Measurements from ENCODE around the gene PRIMA1.

The PRIMA1 gene

DNA sequence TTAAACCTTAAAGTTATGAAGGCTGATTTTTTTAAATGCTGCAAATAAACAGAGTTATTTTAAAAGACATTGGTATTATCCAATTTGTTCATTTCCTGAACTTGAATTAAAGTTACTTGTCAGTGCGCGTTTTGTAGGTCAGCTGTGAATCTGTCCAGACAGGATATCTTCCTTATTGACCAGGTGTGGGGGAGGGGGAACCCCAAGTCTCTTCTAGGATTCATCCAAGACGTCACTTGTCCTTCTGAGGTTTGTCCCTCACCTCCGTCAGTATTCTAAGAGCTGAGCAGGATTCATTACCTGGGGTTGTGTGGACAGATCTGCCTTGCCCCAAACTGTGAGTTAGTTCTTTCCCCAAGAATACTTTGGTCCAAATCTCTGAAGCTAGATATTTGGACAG, 8.8 kb upstream of the PRIMA1 start:
- ChIA-PET POLR2A (no interaction called here), CTCF (interaction anchor here (1.6 kb wide), 1 partner anchor 11 kb away, joined by 4 read pairs; no protein-coding TSS in a partner anchor)
- Histone ChIP-seq H3K4me1 (ENCODE audit: control extremely low read depth in 1 of 4, control insufficient read depth in 4 of 4, insufficient read depth in 4 of 4, low read length in 3 of 4) (no peaks in the 10 kb centered on the region), H3K4me3 (ENCODE audit: control insufficient read depth in 1 of 7, extremely low read depth in 1 of 7, insufficient read depth in 4 of 7, low read depth in 2 of 7, low read length in 6 of 7) (no peak overlapping the region), H3K27me3 (replicated peaks in 2 of 5; ENCODE audit: control insufficient read depth in 4 of 5, insufficient read depth in 5 of 5, low read length in 4 of 5) (peaks cover 0 to 36% (median 9%) of the 10 kb centered on the region in 5 experiments), H3K27ac (ENCODE audit: insufficient read depth in 1 of 2, low read depth in 1 of 2, low read length in 2 of 2, poor library complexity in 1 of 2, severe bottlenecking in 2 of 2) (no peak overlapping the region), H3K36me3 (ENCODE audit: control insufficient read depth in 4 of 4, insufficient read depth in 4 of 4, low read length in 3 of 4) (no peaks in the 10 kb centered on the region), H3K9me3 (ENCODE audit: control extremely low read depth in 1 of 5, control insufficient read depth in 4 of 5, insufficient read depth in 2 of 5, low read depth in 1 of 5, low read length in 4 of 5) (peaks cover 0 to 6% (median 0%) of the 10 kb centered on the region in 5 experiments)
- DNase-seq: no peak
- 78% methylated on average over 4 of the region's 4 CpGs for WGBS (ENCODE audit: insufficient coverage)

DNA sequence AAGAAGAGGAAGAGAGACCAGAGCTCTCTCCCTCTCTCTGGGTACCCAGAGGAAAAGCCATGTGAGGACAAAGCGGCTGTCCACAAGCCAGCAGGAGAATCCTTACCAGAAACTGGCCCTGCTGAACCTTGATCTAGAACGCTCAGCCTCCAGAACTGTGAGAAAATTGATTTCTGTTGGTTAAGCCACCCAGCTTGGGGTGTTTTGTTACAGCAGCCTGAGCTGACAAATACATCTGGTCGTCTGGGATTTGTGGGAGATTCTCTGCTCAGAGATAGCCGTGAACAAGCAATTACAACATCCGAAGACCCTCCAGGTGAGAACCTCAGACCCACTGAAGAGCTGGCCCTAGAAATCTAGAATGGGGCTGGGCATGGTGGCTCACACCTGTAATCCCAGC, 6.5 kb upstream of the PRIMA1 start:
- Histone ChIP-seq H3K4me1 (ENCODE audit: control extremely low read depth in 1 of 4, control insufficient read depth in 4 of 4, insufficient read depth in 4 of 4, low read length in 3 of 4) (no peaks in the 10 kb centered on the region), H3K27ac (ENCODE audit: insufficient read depth in 1 of 2, low read depth in 1 of 2, low read length in 2 of 2, poor library complexity in 1 of 2, severe bottlenecking in 2 of 2) (no peak overlapping the region), H3K9me3 (ENCODE audit: control extremely low read depth in 1 of 5, control insufficient read depth in 4 of 5, insufficient read depth in 2 of 5, low read depth in 1 of 5, low read length in 4 of 5) (peaks cover 0 to 9% (median 0%) of the 10 kb centered on the region in 5 experiments), H3K27me3 (replicated peaks in 2 of 5; ENCODE audit: control insufficient read depth in 4 of 5, insufficient read depth in 5 of 5, low read length in 4 of 5) (peaks cover 1 to 56% (median 21%) of the 10 kb centered on the region in 5 experiments), H3K36me3 (ENCODE audit: control insufficient read depth in 4 of 4, insufficient read depth in 4 of 4, low read length in 3 of 4) (no peaks in the 10 kb centered on the region), H3K4me3 (ENCODE audit: control insufficient read depth in 1 of 7, extremely low read depth in 1 of 7, insufficient read depth in 4 of 7, low read depth in 2 of 7, low read length in 6 of 7) (no peak overlapping the region)
- no peak for DNase-seq
- POLR2A ChIA-PET: no interaction called here
- CTCF ChIA-PET: no interaction called here
- WGBS (ENCODE audit: insufficient coverage): 88% methylated on average over 4 of the region's 5 CpGs

DNA sequence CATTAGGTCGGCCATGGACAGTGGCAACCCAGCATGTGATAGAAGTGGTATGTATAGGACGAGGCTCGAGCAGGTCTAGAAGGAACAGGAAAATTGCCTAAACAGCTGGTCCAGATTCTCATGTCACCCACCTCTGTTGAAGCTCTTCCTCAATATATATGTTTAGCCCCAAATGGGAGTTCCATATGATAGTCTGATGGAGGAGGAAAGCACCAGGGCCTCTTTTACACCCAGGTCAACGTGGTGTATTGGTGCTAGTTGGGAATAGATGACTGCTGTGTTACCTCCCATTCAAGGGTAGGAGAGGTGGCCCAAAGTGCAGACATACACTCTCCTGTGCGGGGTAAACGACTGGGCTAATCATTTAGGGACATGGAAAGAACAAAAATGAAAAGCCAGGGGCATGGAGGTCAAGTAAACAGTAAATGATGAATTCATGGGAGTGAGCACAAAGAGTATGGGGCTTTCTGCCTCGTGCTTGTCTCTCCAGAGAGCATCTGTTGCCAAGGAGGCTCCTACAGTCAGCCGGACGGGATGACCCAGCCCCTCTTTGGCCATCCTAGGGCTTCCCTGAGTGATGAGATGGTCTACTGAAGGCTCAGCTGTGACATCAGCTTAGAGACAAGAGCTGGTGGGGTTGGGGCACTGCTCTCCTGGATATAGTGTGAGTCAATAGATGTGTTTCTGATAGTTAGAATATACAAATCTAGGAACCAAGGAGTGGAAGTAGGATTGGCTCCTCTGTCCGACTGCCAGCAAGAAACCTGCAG, 5.5 kb upstream of the PRIMA1 start:
- Histone ChIP-seq H3K27me3 (replicated peaks in 2 of 5; ENCODE audit: control insufficient read depth in 4 of 5, insufficient read depth in 5 of 5, low read length in 4 of 5) (peaks cover 5 to 58% (median 27%) of the 10 kb centered on the region in 5 experiments), H3K4me3 (ENCODE audit: control insufficient read depth in 1 of 7, extremely low read depth in 1 of 7, insufficient read depth in 4 of 7, low read depth in 2 of 7, low read length in 6 of 7) (no peak overlapping the region), H3K9me3 (ENCODE audit: control extremely low read depth in 1 of 5, control insufficient read depth in 4 of 5, insufficient read depth in 2 of 5, low read depth in 1 of 5, low read length in 4 of 5) (peaks cover 0 to 9% (median 0%) of the 10 kb centered on the region in 5 experiments), H3K27ac (ENCODE audit: insufficient read depth in 1 of 2, low read depth in 1 of 2, low read length in 2 of 2, poor library complexity in 1 of 2, severe bottlenecking in 2 of 2) (no peak overlapping the region), H3K36me3 (ENCODE audit: control insufficient read depth in 4 of 4, insufficient read depth in 4 of 4, low read length in 3 of 4) (no peaks in the 10 kb centered on the region), H3K4me1 (ENCODE audit: control extremely low read depth in 1 of 4, control insufficient read depth in 4 of 4, insufficient read depth in 4 of 4, low read length in 3 of 4) (peaks cover 0 to 6% (median 1%) of the 10 kb centered on the region in 4 experiments)
- DNase-seq: no peak
- POLR2A ChIA-PET: no interaction called here
- 83% methylated on average over 10 of the region's 10 CpGs for WGBS (ENCODE audit: insufficient coverage)
- CTCF ChIA-PET: no interaction called here

- H3K4me1 ChIP-seq (ENCODE audit: control extremely low read depth in 1 of 4, control insufficient read depth in 4 of 4, insufficient read depth in 4 of 4, low read length in 3 of 4): peaks cover 0 to 10% (median 5%) of the 10 kb centered on the region in 4 experiments
- no peak for DNase-seq
- H3K36me3 ChIP-seq (ENCODE audit: control insufficient read depth in 4 of 4, insufficient read depth in 4 of 4, low read length in 3 of 4): no peaks in the 10 kb centered on the region
- H3K9me3 ChIP-seq (ENCODE audit: control extremely low read depth in 1 of 5, control insufficient read depth in 4 of 5, insufficient read depth in 2 of 5, low read depth in 1 of 5, low read length in 4 of 5): peaks cover 0 to 9% (median 0%) of the 10 kb centered on the region in 5 experiments
- no peak overlapping the region for H3K27ac ChIP-seq (ENCODE audit: insufficient read depth in 1 of 2, low read depth in 1 of 2, low read length in 2 of 2, poor library complexity in 1 of 2, severe bottlenecking in 2 of 2)
- peaks cover 5 to 65% (median 35%) of the 10 kb centered on the region in 5 experiments for H3K27me3 ChIP-seq (replicated peaks in 2 of 5; ENCODE audit: control insufficient read depth in 4 of 5, insufficient read depth in 5 of 5, low read length in 4 of 5)
- H3K4me3 ChIP-seq (ENCODE audit: control insufficient read depth in 1 of 7, extremely low read depth in 1 of 7, insufficient read depth in 4 of 7, low read depth in 2 of 7, low read length in 6 of 7): no peak overlapping the region
- 93% methylated on average over 3 of the region's 3 CpGs for WGBS (ENCODE audit: insufficient coverage)
- CTCF ChIA-PET: no interaction called here
- POLR2A ChIA-PET: no interaction called here
These were observed 4.1 kb upstream of the PRIMA1 start for GRCh38 chr14:93792391-93792790.

- Histone ChIP-seq H3K4me3 (ENCODE audit: control insufficient read depth in 1 of 7, extremely low read depth in 1 of 7, insufficient read depth in 4 of 7, low read depth in 2 of 7, low read length in 6 of 7) (no peak overlapping the region), H3K36me3 (ENCODE audit: control insufficient read depth in 4 of 4, insufficient read depth in 4 of 4, low read length in 3 of 4) (no peaks in the 10 kb centered on the region), H3K27ac (ENCODE audit: insufficient read depth in 1 of 2, low read depth in 1 of 2, low read length in 2 of 2, poor library complexity in 1 of 2, severe bottlenecking in 2 of 2) (no peak overlapping the region), H3K9me3 (ENCODE audit: control extremely low read depth in 1 of 5, control insufficient read depth in 4 of 5, insufficient read depth in 2 of 5, low read depth in 1 of 5, low read length in 4 of 5) (peaks cover 0 to 9% (median 0%) of the 10 kb centered on the region in 5 experiments), H3K27me3 (replicated peaks in 2 of 5; ENCODE audit: control insufficient read depth in 4 of 5, insufficient read depth in 5 of 5, low read length in 4 of 5) (peaks cover 7 to 79% (median 38%) of the 10 kb centered on the region in 5 experiments), H3K4me1 (ENCODE audit: control extremely low read depth in 1 of 4, control insufficient read depth in 4 of 4, insufficient read depth in 4 of 4, low read length in 3 of 4) (peaks cover 0 to 10% (median 5%) of the 10 kb centered on the region in 4 experiments)
- POLR2A ChIA-PET: no interaction called here
- DNase-seq: no peak
- WGBS (ENCODE audit: insufficient coverage): 71% methylated on average over 5 of the region's 5 CpGs
- CTCF ChIA-PET: interaction anchor here (1.5 kb wide), 1 partner anchor 11 kb away, joined by 3 read pairs; no protein-coding TSS in a partner anchor
These were observed 2.7 kb upstream of the PRIMA1 start for GRCh38 chr14:93790966-93791365.

GRCh38 chr14:93789228-93790130, 1.2 kb upstream of the PRIMA1 start:
- peak in 1 of 3 donors; percentile 2 for DNase-seq
- Histone ChIP-seq H3K27me3 (replicated peaks in 2 of 5; ENCODE audit: control insufficient read depth in 4 of 5, insufficient read depth in 5 of 5, low read length in 4 of 5) (peaks cover 7 to 91% (median 42%) of the 10 kb centered on the region in 5 experiments), H3K4me3 (ENCODE audit: control insufficient read depth in 1 of 7, extremely low read depth in 1 of 7, insufficient read depth in 4 of 7, low read depth in 2 of 7, low read length in 6 of 7) (peak overlapping the region in 3 of 7 experiments; percentile 20 to 43 (median 28)), H3K9me3 (ENCODE audit: control extremely low read depth in 1 of 5, control insufficient read depth in 4 of 5, insufficient read depth in 2 of 5, low read depth in 1 of 5, low read length in 4 of 5) (peaks cover 0 to 9% (median 0%) of the 10 kb centered on the region in 5 experiments), H3K27ac (ENCODE audit: insufficient read depth in 1 of 2, low read depth in 1 of 2, low read length in 2 of 2, poor library complexity in 1 of 2, severe bottlenecking in 2 of 2) (no peak overlapping the region), H3K4me1 (ENCODE audit: control extremely low read depth in 1 of 4, control insufficient read depth in 4 of 4, insufficient read depth in 4 of 4, low read length in 3 of 4) (peaks cover 0 to 10% (median 5%) of the 10 kb centered on the region in 4 experiments), H3K36me3 (ENCODE audit: control insufficient read depth in 4 of 4, insufficient read depth in 4 of 4, low read length in 3 of 4) (no peaks in the 10 kb centered on the region)
- WGBS (ENCODE audit: insufficient coverage): 24% methylated on average over 26 of the region's 29 CpGs
- CTCF ChIA-PET: interaction anchor here (0.9 to 1.1 kb wide), 2 partner anchors 12 to 144 kb away, joined by 3 read pairs; no protein-coding TSS in a partner anchor
- POLR2A ChIA-PET: no interaction called here

Data from common myeloid progenitor, CD34-positive (primary cell).